ENCODE data around the gene CFAP73. TPM values are rescaled to one million over a fixed set of nuclear protein-coding genes. Genes with fewer than 3 reads are reported as not detected.
A peak's percentile ranks its signal among the peaks of the same experiment; 100 is the strongest.

The CFAP73 gene
- total RNA-seq, 1 donor, result not detected

- Histone ChIP-seq H3K4me2 (ENCODE audit: insufficient read depth, low read length) (no peak overlapping the region), H3K4me3 (ENCODE audit: insufficient read depth, low read length) (no peak overlapping the region), H3K79me2 (ENCODE audit: insufficient read depth, low read length) (no peaks in the 10 kb centered on the region), H3K4me1 (ENCODE audit: insufficient read depth, low read length) (no peaks in the 10 kb centered on the region), H2AFZ (ENCODE audit: low read length) (no peak overlapping the region), H3K27ac (ENCODE audit: low read depth, low read length) (no peak overlapping the region), H3K27me3 (ENCODE audit: insufficient read depth, low read length) (no peaks in the 10 kb centered on the region), H3K9me3 (ENCODE audit: low read depth, low read length) (no peaks in the 10 kb centered on the region), H4K20me1 (ENCODE audit: insufficient read depth, low read length) (no peaks in the 10 kb centered on the region), H3K36me3 (ENCODE audit: insufficient read depth, low read length) (no peaks in the 10 kb centered on the region)
- no peak for TF ChIP-seq CTCF (IDR thresholded peaks at IDR 0.05; ENCODE audit: extremely low read depth, low read depth, low read length)
- DNase-seq (ENCODE audit: insufficient read length, low spot score, missing footprints), result peak; percentile 69
Measured at GRCh38 chr12:113103756-113104450, 45.6 kb upstream of the CFAP73 start.

GRCh38 chr12:113104953-113105510 lies 44.5 kb upstream of the CFAP73 start:
- no peaks in the 10 kb centered on the region for H3K27me3 ChIP-seq (ENCODE audit: insufficient read depth, low read length)
- H3K9me3 ChIP-seq (ENCODE audit: low read depth, low read length), result no peaks in the 10 kb centered on the region
- no peak overlapping the region for H3K4me3 ChIP-seq (ENCODE audit: insufficient read depth, low read length)
- no peaks in the 10 kb centered on the region for H4K20me1 ChIP-seq (ENCODE audit: insufficient read depth, low read length)
- H3K4me2 ChIP-seq (ENCODE audit: insufficient read depth, low read length), result no peak overlapping the region
- peak; percentile 32 for DNase-seq (ENCODE audit: insufficient read length, low spot score, missing footprints)
- no peak overlapping the region for H3K27ac ChIP-seq (ENCODE audit: low read depth, low read length)
- H3K36me3 ChIP-seq (ENCODE audit: insufficient read depth, low read length), result no peaks in the 10 kb centered on the region
- H3K79me2 ChIP-seq (ENCODE audit: insufficient read depth, low read length), result no peaks in the 10 kb centered on the region
- no peak for TF ChIP-seq CTCF (IDR thresholded peaks at IDR 0.05; ENCODE audit: extremely low read depth, low read depth, low read length)
- no peaks in the 10 kb centered on the region for H3K4me1 ChIP-seq (ENCODE audit: insufficient read depth, low read length)
- no peak overlapping the region for H2AFZ ChIP-seq (ENCODE audit: low read length)

- Histone ChIP-seq H3K36me3 (ENCODE audit: insufficient read depth, low read length) (no peaks in the 10 kb centered on the region), H3K9me3 (ENCODE audit: low read depth, low read length) (no peaks in the 10 kb centered on the region), H3K4me2 (ENCODE audit: insufficient read depth, low read length) (no peak overlapping the region), H3K27me3 (ENCODE audit: insufficient read depth, low read length) (no peaks in the 10 kb centered on the region), H3K27ac (ENCODE audit: low read depth, low read length) (no peak overlapping the region), H3K4me3 (ENCODE audit: insufficient read depth, low read length) (no peak overlapping the region), H3K4me1 (ENCODE audit: insufficient read depth, low read length) (no peaks in the 10 kb centered on the region), H3K79me2 (ENCODE audit: insufficient read depth, low read length) (no peaks in the 10 kb centered on the region), H4K20me1 (ENCODE audit: insufficient read depth, low read length) (no peaks in the 10 kb centered on the region), H2AFZ (ENCODE audit: low read length) (no peak overlapping the region)
- peak; percentile 26 for DNase-seq (ENCODE audit: insufficient read length, low spot score, missing footprints)
- TF ChIP-seq CTCF (IDR thresholded peaks at IDR 0.05; ENCODE audit: extremely low read depth, low read depth, low read length), result no peak
Measured at GRCh38 chr12:113105606-113106271, 43.8 kb upstream of the CFAP73 start.

- DNase-seq (ENCODE audit: insufficient read length, low spot score, missing footprints), result peak; percentile 13
- no peaks in the 10 kb centered on the region for H4K20me1 ChIP-seq (ENCODE audit: insufficient read depth, low read length)
- no peaks in the 10 kb centered on the region for H3K27me3 ChIP-seq (ENCODE audit: insufficient read depth, low read length)
- no peak overlapping the region for H3K4me3 ChIP-seq (ENCODE audit: insufficient read depth, low read length)
- H3K4me2 ChIP-seq (ENCODE audit: insufficient read depth, low read length), result no peak overlapping the region
- no peak overlapping the region for H2AFZ ChIP-seq (ENCODE audit: low read length)
- H3K36me3 ChIP-seq (ENCODE audit: insufficient read depth, low read length), result no peaks in the 10 kb centered on the region
- H3K4me1 ChIP-seq (ENCODE audit: insufficient read depth, low read length), result no peaks in the 10 kb centered on the region
- no peak overlapping the region for H3K27ac ChIP-seq (ENCODE audit: low read depth, low read length)
- TF ChIP-seq CTCF (IDR thresholded peaks at IDR 0.05; ENCODE audit: extremely low read depth, low read depth, low read length), result no peak
- no peaks in the 10 kb centered on the region for H3K9me3 ChIP-seq (ENCODE audit: low read depth, low read length)
- H3K79me2 ChIP-seq (ENCODE audit: insufficient read depth, low read length), result no peaks in the 10 kb centered on the region
Measured at GRCh38 chr12:113106361-113106760, 43.2 kb upstream of the CFAP73 start.
